Astrocyte of the spinal cord (primary cell): Measurements from ENCODE around the gene FAM177B.

Experiments
- DNase-seq: peaks from one replicate; pipeline ENCODE4 v3.0.0; 2011; ENCODE audit warnings: low read depth, low spot score
- H3K4me3 ChIP-seq: 2 replicates; pipeline ENCODE4 v1.5.1; 2011; ENCODE audit warnings: low read depth, mild to moderate bottlenecking, low read length, moderate library complexity
- in situ Hi-C: cut with HindIII; loops from 2 replicates; pipeline ENCODE4 v1.10.0; 2017; ENCODE audit warnings: low sequenced_read_pairs
- TF ChIP-seq, protein P1 (sequence below): IDR thresholded peaks from 2 replicates; pipeline ENCODE4 v1.5.1; 2012; ENCODE audit warnings: low read depth, mild to moderate bottlenecking, low read length, inconsistent platforms

The FAM177B gene

DNA sequence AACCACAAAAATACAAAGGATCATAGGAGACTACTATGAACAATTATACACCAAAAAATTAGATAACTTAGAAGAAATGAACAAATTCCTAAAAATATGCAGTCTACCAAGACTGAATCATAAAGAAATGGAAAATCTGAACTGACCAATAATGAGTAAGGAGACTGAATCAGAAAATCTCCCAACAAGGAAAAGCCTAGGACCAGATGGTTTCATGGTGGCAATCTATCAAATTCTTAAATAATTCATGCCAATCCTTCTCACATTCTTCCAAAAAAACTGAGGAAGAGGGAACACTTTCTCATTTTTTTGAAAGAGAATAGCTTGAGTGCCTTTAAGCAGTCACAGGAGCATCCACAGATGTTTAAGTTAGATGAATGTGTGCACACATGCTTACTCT is 46.0 kb downstream of the FAM177B start:
- no peak for DNase-seq
- TF ChIP-seq, protein P1, sequence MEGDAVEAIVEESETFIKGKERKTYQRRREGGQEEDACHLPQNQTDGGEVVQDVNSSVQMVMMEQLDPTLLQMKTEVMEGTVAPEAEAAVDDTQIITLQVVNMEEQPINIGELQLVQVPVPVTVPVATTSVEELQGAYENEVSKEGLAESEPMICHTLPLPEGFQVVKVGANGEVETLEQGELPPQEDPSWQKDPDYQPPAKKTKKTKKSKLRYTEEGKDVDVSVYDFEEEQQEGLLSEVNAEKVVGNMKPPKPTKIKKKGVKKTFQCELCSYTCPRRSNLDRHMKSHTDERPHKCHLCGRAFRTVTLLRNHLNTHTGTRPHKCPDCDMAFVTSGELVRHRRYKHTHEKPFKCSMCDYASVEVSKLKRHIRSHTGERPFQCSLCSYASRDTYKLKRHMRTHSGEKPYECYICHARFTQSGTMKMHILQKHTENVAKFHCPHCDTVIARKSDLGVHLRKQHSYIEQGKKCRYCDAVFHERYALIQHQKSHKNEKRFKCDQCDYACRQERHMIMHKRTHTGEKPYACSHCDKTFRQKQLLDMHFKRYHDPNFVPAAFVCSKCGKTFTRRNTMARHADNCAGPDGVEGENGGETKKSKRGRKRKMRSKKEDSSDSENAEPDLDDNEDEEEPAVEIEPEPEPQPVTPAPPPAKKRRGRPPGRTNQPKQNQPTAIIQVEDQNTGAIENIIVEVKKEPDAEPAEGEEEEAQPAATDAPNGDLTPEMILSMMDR = no peak
- no peak overlapping the region for H3K4me3 ChIP-seq
- in situ Hi-C loops = loop anchor here (25.0 kb wide), 1 partner anchor 304 kb away; no protein-coding TSS in a partner anchor

DNA sequence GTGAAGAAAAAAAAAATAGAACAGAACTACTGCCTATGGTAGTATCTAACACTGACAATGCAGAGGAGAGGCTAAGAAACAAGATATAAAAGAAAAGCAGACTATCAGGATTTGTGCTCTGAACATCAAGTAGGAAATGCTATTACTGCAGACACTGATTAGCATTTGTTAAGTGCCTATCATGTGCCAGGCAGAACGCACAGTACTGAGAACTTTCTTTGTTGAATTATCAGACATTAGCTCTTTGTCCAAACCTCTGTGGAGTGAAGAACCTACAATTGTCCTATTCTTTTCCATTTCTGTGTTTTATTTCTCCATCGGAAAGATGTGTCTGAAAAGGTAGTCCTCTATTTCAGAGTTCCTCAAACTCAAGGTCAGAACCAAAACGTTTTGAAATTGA is 47.4 kb downstream of the FAM177B start:
- no peak overlapping the region for H3K4me3 ChIP-seq
- TF ChIP-seq, protein P1 = no peak
- in situ Hi-C loops = loop anchor here (25.0 kb wide), 1 partner anchor 303 kb away; no protein-coding TSS in a partner anchor
- no peak for DNase-seq

- DNase-seq = no peak
- TF ChIP-seq, protein P1 = no peak
- no peak overlapping the region for H3K4me3 ChIP-seq
- in situ Hi-C loops = loop anchor here (25.0 kb wide), 1 partner anchor 302 kb away; no protein-coding TSS in a partner anchor
Measured at GRCh38 chr1:222784916-222785315, 47.9 kb downstream of the FAM177B start.

DNA sequence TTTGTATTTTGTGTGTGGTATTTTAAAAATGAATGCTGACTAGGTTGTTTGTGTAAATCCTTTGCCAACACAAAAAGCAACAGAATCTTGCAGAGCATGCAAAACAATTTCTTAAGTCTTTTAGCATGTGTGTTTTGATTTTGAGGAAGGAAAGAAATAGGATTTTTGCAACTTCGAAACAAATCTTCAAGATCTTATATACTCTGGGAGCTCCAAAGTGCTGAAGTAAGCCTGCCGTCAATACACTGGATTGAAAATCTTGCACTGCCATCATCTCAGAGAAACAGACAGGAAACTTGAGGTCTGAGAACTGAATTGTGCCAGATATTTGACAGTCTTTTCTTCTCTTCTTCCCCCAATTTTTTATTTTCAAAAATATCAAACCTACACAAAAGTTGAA is 48.5 kb downstream of the FAM177B start:
- DNase-seq = no peak
- TF ChIP-seq, protein P1 = no peak
- in situ Hi-C loops = loop anchor here (25.0 kb wide), 1 partner anchor 302 kb away; no protein-coding TSS in a partner anchor
- no peak overlapping the region for H3K4me3 ChIP-seq

DNA sequence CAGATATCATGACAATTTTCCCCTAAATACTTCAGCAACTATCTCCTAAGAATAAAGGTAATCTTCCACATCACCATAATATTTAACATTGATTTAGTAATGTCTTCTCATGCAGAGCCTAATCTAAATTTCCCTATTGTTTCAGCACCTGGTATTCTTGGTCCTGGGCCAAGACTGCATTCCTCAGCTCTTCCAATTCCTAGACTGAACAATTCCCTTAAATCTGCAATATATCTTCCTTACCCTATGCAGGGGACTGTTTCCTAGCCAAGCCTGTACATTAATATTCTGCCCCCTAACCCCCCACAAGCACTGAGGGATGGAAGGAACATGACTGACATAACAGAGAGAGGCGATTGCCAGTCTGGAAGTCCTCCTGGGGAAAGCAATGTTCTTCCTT is 49.1 kb downstream of the FAM177B start:
- in situ Hi-C loops = loop anchor here (25.0 kb wide), 1 partner anchor 301 kb away; no protein-coding TSS in a partner anchor
- TF ChIP-seq, protein P1 = no peak
- H3K4me3 ChIP-seq = no peak overlapping the region
- DNase-seq = no peak

DNA sequence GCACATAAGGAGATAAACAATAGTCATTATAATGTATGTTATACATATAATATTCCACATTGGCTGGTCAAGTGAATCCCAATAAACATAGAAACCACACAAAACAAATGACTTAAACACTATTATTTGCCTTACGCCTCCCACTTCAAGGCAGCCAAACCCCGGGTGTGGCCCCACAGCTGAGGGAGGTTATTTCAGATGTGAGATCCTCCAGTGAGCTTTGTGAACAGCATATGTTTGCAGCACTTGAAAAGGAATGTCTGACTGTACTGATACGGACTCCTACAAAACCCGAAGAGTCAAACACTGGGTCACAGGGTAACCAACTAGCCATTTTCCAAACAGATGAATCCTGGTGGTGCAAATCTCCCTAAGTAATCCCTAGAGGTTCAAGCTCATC is 50.7 kb downstream of the FAM177B start:
- H3K4me3 ChIP-seq = no peak overlapping the region
- DNase-seq = no peak
- in situ Hi-C loops = loop anchor here (25.0 kb wide), 1 partner anchor 300 kb away; no protein-coding TSS in a partner anchor
- TF ChIP-seq, protein P1 = no peak
